Hepatocyte (in vitro differentiated cells): ENCODE results near the gene STPG4.

ENCODE experiments used
- CTCF ChIP-seq: fragments of 200-600 bp; sonication (generic); IDR thresholded peaks from 2 replicates; pipeline ENCODE4 v1.5.1; 2016; ENCODE audit warnings: antibody characterized with exemption, mild to moderate bottlenecking; ENCODE audit not compliant: poor library complexity
- EZH2 ChIP-seq: fragments of 200-600 bp; sonication (generic); IDR thresholded peaks from 2 replicates; pipeline ENCODE4 v1.6.1; 2016; ENCODE audit warnings: antibody characterized with exemption, mild to moderate bottlenecking, borderline replicate concordance
- EZH2phosphoT487 ChIP-seq: fragments of 200-600 bp; sonication (generic); IDR thresholded peaks from one replicate; pipeline ENCODE4 v1.6.1; 2018; ENCODE audit warnings: antibody characterized with exemption, mild to moderate bottlenecking, low read depth, moderate library complexity; ENCODE audit not compliant: unreplicated experiment, severe bottlenecking

- no peak for TF ChIP-seq CTCF
- TF ChIP-seq EZH2phosphoT487, result no peak
- TF ChIP-seq EZH2, result no peak
These were observed 111.2 kb downstream of the STPG4 start for GRCh38 chr2:47043891-47044239.
